GM19397 (cell line): ENCODE measurements around the gene SLC41A1.
"Not testable (repeated sequence)": the region's sequence is repeated elsewhere in the genome, so short reads cannot be mapped to it uniquely, and the experiment has no call there.

ENCODE experiments used
- ATAC-seq: cut with Tn5 transposase; IDR thresholded peaks from one replicate; pipeline ENCODE4 v1.9.1; 2021; ENCODE audit warnings: mild to moderate bottlenecking, moderate library complexity; ENCODE audit not compliant: unreplicated experiment

The SLC41A1 gene

DNA sequence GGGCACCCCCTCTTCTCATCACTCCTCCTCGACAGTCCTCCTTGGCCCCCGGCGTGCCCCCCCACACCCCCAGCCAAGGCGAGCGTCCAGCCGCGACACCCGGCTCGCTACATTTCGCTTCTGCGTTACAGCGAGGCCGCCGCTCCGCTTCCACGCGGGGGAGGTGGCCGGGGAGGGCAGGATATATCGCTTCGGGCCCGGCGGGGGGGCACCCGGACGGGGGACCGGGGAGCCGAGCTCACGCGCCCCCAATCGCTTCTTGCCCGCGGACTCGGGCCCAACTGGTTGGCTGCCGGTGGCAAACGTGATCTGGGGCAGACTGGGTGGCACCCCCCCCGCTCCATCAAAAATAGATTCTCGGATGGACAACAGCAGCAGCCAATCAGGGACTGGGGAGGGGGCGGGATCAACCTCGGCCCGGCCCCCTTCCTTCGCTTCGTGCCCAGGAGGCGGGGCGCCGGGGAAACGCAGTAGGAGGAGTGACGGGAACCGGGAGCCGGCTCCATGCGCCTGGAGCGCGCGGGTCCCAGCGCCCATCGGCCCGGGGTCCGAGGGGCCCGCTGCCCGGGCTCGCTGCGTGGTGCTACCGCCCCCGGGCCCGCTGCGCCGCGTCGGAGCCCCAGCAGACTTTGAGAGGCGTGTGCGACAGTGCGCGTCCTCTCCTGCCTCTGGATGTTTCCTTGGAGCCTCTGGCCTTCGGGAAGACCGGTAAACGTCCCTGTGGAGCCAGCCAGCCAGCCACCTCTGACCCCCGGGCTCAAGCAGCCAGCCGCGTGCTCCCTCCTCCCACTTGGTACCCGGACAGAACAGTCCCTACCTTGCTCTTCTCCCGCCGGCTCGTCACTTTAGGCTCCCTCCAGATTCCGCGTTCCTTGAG is at the start of gene SLC41A1:
Gene SLC41A1 (minus strand): TSS at position 321 of the 877 bp plus-strand sequence. CDS start 2,757 bp downstream, outside the sequence.
- ATAC-seq: peak; percentile 85

DNA sequence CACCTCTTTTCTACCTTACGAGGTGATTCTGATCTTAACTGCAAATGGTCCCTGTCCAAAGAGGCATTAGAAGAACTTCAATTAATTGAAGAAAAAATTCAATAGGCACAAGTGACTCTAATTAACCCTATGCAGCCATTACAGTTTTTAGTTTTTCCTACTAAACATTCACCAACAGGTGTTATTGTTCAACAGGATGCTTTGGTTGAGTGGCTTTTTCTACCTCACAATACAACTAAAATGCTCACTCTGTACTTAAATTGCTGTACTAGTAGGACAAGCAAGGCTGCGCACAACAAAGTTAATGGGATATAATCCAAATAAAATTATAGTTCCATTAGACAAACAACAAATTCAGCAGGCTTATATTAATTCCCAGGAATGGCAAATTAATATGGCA is 48.5 kb upstream of the SLC41A1 start:
- ATAC-seq: no peak

DNA sequence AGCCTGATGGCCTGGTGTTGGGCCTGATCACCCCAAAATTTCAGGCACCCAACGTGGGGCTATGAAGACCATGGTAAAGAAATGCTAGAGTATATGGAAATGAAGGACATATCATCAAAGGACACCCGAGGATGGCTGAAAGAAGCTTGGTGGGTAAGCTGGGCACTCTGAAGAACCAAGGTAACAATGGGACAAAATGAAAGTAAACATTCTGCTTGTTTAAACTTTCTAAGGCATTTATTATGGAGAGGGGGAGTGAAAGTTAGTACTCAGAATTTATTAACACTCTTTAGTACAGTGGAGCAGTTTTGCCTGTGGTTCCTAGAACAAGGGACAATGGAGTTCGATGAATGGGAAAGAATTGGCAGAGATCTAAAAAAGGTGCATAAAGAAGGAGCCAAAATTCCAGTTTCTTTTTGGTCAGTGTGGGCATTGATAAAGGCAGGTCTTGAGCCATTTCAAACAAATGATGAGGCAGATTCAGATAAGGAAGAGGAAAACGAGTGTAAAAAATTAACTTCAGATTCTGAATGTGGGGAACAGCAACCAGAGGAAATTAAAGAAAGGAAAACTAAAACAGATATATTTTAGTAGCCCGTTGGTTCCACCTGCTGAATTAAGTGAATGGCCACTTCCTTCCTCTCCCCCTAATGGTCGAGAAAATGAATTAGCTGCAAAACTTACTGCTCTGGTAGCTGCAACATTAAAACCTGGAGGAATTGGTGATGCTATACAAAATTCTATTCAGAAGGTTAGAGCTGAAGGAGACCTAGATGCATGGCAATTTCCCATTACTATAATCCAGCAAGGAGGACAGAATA is 45.4 kb upstream of the SLC41A1 start:
- ATAC-seq: no peak

DNA sequence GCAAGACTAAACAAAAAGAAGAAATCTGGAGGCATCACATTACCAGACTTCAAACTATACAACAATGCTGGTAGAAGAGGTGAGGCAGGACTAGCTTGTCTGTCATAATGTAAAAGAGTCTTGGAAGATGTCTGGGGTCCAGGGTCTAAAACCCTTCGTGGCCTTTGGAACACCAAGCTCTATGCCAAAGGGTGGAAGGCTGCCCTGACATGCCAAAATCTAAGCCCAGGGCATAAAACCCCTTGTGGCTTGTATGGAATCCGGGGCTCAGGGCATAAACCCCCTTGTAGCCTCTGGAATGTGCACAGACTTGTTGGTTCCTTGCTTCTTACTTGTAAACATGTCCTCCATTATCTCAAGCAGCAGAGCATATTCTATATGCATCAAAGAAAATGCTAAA is 44.5 kb upstream of the SLC41A1 start:
- not testable (repeated sequence) for ATAC-seq

GRCh38 chr1:205856433-205856832 is 43.4 kb upstream of the SLC41A1 start:
- no peak for ATAC-seq

GRCh38 chr1:205852969-205853368 is 40.0 kb upstream of the SLC41A1 start:
- no peak for ATAC-seq

- no peak for ATAC-seq
These were observed 39.0 kb upstream of the SLC41A1 start for GRCh38 chr1:205851993-205852392.

GRCh38 chr1:205849619-205850355 is 36.8 kb upstream of the SLC41A1 start, which contains the start of gene PM20D1:
TSS of gene PM20D1 (minus strand) at chr1:205850132. CDS start at chr1:205850072, 60 bp downstream.
- ATAC-seq: peak; percentile 98

DNA sequence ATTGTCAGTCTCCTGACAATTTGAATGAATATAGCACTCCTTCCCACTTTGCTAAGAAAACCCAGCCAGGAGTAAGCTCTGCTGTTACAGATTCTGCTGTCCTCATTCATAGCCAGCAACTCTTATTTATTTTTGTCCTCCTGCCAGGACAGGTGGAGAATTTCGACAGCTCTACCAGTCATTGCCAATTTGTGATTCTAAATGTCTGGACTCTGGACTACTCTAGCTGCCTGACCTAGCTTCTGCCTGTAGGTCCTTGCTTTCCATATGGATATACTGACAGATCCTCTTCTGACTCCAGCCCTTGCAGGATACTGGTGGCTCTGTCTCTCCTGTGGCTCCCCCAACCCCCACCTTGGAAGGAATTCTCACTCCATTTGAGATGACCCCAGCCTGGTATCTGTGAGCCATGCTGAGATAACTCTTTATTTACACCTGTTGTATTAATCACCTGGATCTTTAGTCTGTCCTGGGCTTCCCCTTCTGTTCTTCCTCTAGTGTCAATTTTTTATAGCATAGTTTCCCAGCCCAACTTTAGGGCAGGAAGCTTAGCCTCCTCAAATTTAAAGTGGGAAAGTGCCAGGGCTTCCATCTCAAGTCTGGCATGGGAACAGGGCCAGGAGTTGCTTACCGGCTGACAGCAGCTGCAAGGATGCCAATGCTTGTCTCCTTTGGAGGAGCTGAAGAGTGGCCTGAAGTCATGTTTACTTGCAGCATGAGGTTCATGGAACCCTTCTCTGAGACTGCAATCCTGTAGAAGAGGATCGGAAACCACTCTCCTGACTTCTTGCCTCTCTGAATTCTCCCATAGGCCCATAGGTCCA is 30.2 kb upstream of the SLC41A1 start:
- ATAC-seq: no peak

DNA sequence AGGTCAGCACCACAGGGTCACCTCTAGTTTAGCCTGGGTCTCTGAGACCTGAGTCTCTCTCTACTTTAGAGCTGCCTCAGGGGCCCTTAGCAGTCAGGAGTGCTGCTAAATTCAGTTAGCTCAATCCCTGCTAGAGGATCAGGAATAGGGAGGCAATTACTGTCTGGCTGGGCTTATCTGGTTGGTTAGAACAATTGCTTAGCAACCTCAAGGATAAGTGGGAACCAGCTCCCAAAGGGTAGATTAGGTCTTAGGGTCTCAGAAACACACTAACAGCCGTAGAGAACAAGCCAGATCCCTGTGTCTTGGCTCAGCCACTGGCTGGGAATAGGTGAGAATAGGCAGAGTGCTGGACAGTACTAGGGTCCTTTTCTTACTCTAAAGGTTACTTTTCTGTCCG is 29.2 kb upstream of the SLC41A1 start:
- ATAC-seq: no peak

- ATAC-seq: no peak
These were observed 27.3 kb upstream of the SLC41A1 start for GRCh38 chr1:205840146-205840923.

DNA sequence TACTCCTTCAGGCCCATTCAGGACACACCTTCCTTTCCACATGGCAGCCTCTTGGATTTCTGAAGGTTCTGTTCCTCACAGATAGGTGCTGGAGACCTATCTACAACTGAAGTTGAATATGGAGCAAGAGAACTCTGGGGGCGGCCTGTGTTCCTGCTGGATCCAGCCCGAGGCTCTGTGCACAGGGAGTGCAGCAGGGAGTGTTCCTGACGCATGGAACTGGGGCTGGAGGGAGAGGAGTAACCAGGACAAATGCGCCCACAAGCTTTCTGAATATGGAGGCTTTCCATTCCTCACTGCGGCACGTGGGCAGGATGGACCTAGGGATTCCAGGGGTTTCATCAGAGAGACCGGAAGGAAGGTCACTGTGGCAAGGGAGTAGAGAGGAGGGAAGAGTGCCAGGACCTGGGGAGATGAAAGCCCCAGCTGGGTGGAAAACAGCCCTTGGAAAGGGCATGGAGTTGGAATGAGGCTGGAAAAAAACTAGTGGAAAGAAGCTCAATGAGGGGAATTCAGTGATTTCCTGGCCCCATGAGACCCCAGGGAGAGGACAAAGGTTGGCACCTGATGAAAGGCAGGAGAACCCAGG is 24.5 kb upstream of the SLC41A1 start:
- no peak for ATAC-seq

DNA sequence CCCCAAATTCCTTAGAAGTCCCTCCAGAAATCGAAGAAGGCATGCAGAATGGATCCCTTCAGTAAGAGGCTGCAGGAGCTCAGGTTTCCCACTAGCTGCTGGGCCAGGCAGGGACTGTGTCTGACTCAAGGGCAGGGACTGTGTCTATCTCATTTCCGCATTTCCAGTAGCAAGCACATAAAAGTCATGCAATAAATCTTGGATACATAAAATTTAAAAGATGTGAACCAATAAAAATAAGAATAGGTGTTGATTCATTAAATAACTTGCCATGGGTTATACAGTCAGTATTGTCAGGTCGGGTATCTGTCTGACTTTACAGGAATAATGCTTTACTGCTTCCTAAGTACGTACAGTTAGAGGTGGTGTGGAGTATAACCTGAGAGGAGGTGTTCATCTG is 21.8 kb upstream of the SLC41A1 start:
- no peak for ATAC-seq

- no peak for ATAC-seq
These were observed 19.3 kb upstream of the SLC41A1 start for GRCh38 chr1:205832326-205832751.

DNA sequence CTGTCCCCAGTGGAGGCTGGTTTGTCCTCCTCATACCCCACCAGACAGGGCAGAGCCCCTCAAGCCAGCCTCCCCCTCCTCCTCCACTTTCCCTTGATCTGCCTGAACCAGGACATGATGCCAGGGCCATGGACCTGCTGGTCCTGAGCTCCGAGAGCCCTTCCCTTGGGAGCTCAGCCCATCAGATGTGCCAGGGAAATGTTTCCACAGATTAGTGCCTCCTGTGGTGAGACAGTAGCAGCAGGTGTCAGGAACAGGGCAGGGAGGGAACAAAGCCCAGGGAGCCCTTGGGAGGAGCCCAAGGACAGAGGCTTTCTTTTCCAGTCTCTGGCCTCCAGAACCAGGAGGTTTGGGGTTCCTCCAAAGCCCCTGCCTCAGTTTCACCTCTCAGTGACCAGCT is 14.6 kb upstream of the SLC41A1 start:
- ATAC-seq: no peak

GRCh38 chr1:205826995-205827394 is 14.0 kb upstream of the SLC41A1 start:
- ATAC-seq: no peak

DNA sequence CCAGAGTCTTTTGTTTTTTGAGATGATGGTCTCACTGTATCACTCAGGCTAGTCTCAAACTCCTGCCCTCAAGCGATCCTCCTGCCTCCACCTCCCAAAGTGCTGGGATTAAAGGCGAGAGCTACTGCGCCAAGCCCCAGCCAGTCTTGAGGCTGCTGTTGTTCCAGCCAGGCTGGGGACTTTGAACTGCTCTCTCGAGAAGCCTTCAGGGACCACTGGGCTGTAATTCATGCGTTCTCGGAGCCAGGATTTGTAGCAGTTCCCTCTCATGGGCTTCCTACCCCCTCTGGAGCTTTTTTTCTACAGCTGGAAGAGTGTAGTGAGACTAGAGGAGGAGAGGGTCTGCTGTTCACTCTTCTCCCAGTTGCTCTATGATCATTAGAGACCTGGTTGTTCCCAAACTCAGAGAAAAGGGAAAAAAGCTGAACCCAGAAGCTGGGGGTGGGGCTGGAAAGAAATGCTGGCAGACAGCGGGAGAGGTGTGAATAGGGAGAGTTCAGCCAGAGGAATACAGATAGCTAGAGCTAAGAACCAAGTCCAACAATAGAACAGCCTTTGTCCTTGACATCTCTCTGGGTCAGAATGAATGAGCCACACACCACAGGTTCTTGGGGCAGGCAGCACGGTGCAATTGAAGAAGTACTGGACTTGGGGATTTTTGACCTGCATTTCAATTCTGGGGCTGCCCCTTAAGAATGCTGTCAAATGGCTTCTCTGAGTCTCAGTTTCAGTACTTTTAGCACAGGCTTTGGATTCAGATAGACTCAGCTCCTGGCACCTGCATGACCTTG is 13.2 kb upstream of the SLC41A1 start:
- no peak for ATAC-seq

- ATAC-seq: no peak
These were observed 11.2 kb upstream of the SLC41A1 start for GRCh38 chr1:205824180-205824579.
